Activated CD4-positive, alpha-beta T cell treated with anti-CD3 and anti-CD28 coated beads, Interleukin-2, amount 50 U/mL, for 1 hour (primary cell): ENCODE results near the gene ATG2A.

Experiments used
- DNase-seq: peaks from one replicate; pipeline ENCODE4 v3.0.0-alpha.2; 2020

ATG2A gene

GRCh38 chr11:64900774-64901173 lies 16.2 kb downstream of the ATG2A start:
- DNase-seq: no peak

- DNase-seq: peak; percentile 64
Observed at GRCh38 chr11:64900263-64900678, 16.7 kb downstream of the ATG2A start.

GRCh38 chr11:64898541-64898940 lies 18.5 kb downstream of the ATG2A start:
- DNase-seq: no peak

GRCh38 chr11:64898076-64898445 lies 18.9 kb downstream of the ATG2A start:
- no peak for DNase-seq

GRCh38 chr11:64897381-64898075 lies 19.5 kb downstream of the ATG2A start:
- DNase-seq: no peak

- no peak for DNase-seq
Observed at GRCh38 chr11:64896448-64897022, 20.5 kb downstream of the ATG2A start.

DNA sequence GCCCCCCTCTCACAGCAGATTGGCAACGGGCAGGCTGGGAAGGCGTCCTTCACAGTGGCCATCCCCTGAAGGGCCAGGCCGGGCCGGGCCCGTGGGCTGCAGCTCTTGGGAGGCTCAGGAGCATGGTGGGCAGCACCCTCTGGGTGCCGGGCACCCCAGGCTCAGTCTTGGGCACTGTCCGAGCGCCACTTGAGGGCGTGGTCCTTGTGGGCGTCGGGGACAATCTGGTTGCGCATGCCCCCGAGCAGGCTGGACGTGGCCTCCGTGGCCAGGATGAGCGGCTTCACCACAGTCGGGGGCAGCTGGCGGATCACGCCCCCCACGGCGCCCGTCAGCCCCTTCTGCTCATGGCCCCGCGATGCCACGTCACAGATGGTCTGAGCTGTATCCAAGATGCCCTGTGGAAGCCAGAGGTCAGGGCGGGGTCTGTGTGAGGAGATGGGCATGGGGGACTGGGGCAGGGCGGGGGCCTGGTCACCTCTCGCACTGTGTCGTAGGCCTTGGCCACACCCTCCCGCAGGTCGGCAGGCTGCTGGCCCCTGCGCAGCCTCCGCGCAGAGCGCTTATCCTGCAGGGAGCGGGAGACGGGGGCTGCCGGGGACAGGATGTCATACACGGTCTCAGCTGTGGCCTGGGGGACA lies 22.1 kb downstream of the ATG2A start:
- DNase-seq: no peak

DNA sequence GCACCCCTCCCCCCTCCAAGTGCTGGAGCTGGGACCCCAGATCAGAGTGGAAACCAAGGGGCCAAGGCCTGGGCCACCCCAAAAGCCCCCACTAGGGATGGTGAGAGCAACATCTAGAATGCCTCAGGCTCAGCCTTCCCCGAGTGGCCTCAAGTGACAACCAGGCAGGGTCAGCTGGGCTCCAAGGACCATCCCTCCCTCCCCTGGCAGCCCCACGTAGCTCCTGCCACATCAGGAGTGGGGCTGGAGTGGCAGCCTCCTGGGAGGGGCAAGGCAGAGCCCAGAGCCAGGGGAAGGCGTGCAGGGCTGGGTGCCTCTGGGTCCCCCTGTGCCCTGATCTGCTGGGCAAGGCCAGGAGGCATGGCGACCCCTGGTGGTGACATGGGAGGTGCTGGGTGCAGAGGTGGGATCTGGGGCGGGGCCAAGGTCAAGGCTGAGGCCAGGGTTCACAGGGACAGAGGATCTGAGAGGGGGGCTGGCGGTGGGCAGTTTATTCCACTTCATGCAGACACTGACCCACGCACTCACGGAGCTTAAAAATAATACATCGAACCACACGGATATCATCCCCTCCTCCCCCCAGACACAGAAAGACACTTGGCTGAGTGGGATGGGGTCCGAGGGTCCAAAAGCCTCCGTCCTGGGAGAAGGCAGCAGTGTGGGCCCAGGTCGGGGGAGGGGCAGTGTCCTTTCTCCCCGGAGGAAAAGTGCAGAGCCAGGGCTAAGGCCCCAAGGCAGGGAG lies 22.8 kb downstream of the ATG2A start:
- peak; percentile 93 for DNase-seq

GRCh38 chr11:64893194-64894069 lies 23.6 kb downstream of the ATG2A start:
- no peak for DNase-seq

GRCh38 chr11:64892838-64893193 lies 24.2 kb downstream of the ATG2A start:
- no peak for DNase-seq

DNA sequence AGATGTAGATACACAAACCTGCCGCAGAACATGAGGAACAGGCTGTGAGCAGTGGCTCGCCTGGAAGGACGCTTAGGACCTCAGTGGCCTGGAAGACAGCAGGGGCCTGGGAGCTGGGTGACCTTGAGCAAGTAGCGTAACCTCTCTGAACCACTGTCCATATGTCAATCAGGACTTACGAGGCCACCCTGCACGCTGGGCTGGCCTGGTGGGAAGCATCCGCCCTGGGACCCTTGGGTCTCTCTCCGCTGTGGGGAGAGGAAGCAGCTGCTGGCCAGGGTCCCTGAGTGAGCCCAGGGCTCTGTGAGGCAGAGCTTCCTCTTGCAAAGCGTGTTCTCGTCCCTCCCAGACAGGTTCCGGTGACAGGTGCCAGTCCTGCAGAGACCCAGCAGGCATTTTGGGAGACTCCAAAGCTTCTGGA lies 24.6 kb downstream of the ATG2A start:
- DNase-seq: no peak

DNA sequence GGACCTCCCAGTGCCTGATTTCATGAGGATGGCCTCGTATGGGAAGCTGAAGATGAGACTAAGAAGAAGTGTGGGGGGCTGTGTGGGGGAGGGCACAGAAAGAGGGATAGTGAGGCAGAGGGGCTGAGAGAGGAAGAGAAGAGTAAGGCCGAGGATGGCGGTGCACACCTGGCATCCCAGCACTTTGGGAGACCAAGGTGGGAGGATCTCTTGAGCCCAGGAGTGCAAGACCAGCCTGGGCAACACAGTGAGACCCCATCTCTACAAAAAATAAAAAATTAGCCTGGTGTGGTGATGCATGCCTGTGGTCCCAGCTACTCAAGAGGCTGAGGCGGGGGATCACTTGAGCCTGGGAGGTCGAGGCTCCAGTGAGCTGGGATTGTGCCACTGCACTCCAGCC lies 25.1 kb downstream of the ATG2A start:
- DNase-seq: no peak

GRCh38 chr11:64891215-64891848 lies 25.7 kb downstream of the ATG2A start:
- no peak for DNase-seq

DNA sequence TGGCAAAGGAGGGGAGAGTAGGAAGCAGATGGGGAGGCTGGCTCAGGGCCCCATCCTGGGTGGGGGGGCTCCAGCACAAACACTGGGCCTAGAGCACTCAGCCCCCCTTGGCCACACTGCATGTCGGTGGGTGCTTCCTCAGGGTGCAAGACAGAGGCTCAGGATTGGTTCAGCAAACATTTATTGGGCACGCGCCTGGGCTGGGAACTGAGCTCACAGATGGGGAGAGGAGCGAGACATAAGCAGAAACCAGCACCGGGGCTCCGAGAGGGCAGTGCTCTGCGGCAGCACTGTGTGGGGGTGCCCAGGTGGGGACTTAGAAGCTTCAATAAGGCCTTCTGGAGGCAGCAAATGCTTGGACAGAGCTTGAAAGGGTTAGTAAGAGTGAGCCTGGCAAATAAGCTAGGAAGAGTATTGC lies 26.5 kb downstream of the ATG2A start:
- no peak for DNase-seq

DNA sequence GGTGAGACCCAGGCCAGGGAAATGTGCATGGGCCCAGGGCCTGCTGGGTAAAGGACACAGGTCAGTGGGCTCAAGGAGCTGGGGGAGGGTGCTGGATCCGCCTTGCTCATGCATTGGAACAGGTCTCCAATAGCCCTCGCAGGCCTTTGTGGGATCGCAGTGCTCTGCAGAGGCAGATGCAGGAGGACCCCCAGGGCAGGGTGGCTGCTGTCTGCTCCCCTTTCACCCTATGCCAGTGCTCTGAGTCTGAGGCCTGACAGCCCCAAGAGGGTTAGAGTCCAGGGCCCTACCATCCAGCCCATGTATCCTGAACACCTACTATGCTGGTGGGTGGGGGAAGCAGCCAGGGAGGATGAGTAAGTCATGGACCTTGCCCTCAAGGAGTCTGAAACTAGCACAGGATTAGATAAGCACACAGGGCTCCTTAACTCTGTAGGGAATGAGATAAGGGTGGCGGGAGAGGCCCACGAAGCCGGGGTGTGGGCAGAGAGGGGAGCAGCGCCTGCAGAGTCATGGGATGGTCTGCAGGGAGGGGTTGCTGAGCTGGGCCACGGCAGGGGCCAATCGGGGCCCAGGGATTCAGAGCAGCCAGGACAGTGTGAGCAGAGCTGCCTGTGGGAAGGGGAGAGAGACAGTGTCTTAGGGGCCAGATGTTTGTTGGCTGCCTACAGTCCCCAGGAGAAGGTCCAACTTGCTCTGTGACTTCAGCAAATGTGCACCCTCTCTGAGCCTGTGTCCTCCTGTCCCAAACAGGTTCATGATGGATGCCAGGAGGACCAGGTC lies 28.1 kb downstream of the ATG2A start:
- no peak for DNase-seq

DNA sequence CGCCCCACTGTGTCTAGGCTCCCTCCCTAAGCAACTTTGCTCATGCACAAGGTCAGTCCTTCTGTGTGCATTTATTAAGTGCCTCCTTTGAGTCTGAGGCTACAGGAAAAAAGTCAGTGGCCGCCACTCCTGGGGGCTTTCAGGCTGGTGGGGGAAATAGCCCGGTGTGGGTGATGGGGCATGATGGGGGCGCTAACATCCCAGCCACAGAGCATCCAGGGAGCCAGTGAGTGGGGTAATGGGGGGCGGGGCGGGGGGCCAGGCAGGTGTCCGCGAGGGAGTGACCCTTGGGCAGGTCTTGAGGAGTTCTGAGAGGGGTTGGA lies 28.6 kb downstream of the ATG2A start:
- no peak for DNase-seq

DNA sequence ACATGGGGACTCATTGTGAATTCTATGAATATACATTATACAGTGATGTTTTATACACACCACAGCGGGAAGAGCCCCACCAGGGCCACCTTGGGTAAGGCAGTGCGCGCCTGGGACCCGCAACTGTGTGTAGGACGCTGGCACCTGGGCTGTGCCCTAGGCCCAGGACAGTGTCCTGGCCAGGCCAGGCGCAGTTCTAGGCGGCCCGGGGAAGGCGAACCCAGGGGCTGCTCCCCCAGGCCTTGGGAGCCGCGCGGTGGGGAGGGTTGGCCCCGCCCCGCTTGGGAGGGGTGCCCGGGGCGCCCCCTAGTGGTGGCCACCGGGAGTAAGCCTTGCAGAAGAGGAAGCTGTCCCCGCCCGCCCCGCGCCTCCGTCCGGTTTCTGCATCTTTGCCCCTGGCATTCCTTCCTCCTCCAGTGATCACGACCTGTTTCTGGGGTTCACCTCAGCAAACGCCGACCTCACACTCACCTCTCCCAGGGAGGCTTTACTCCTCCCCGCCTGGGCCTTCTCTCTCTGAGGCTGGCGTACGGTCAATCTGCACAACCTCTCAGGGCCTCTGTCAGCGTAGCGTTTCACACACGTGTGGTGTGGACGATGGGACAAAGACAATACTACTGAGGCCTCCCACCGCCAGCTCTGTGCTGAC lies 29.1 kb downstream of the ATG2A start:
- DNase-seq: peak; percentile 83

GRCh38 chr11:64887234-64887756 lies 29.7 kb downstream of the ATG2A start:
- no peak for DNase-seq

DNA sequence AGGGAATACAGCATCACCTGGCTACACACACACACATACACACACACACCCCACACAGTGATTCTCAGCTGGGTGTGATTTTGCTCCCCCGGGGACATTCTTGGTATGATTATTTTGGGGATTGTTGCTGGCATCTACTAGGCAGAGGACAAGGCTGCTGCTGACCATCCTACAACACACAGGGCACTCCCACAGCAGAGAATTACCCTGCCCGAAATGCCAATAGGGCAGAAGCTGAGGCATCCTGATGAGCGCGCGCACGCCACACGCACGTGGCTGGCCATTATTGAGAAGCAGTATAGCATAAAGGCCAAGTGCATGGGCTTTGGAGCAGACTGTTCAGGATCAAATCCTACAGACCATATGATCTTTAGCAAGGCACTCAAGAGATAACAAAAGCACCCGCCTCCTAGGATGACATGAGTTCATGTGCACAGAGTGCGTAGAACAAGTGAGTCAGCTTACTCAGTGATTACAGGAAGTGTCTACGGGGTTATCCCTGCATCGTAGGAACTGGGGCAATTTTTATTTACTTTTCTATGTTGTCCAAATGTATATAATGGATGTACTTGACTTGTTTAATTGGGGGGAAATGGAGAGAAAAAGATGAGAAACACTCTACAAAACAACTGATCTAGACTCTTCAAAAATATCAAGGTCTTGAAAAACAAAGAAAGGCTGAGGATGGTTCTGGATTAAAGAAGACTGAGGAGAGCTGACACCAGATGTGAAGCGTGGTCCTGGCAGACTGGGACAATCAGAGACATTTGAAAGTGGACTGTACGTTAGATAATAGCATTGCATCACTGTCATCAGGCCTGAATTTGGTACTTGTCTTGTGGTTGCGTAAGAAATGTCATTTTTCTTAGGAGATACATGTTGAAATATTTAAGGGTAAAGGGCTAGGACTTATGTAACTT lies 31.4 kb downstream of the ATG2A start:
- no peak for DNase-seq

DNA sequence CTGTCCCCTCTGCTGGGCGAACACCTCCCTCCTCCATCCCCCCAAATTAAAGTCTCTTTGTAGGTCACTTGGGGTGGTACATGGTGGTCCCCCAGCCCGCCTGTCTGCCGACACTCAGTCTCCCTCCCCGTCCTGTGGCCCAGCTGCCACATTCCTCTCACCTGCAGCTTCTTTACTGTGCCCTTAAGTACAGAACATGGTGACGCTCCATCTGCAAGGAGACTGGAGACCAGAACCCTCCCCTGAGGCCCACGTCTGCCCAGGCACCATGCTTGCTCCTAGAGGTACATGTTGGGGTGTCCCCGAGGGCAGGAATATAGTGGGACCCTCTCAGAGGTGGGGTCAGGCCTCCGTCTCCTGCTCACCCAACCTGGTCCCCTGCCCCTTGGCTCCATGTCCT lies 33.0 kb downstream of the ATG2A start:
- DNase-seq: no peak
